Cardiac muscle cell (in vitro differentiated cells and primary cell): ENCODE data around the gene BLID. TPM values are rescaled to one million over a fixed set of nuclear protein-coding genes. Genes with fewer than 3 reads are reported as not detected.

Experiments used
- DNase-seq, 2 donors: peaks; one replicate each; pipeline versions ENCODE4 v3.0.0 to v3.0.0-alpha.2; 2010 to 2017; ENCODE audit warnings: low read depth in 1 of 2, low spot score in 1 of 2
- H3K27ac ChIP-seq: fragments of 200-600 bp; sonication (generic); 2 replicates; pipeline ENCODE4 v1.5.1; 2016
- H3K27me3 ChIP-seq: fragments of 200-600 bp; sonication (generic); 2 replicates; pipeline ENCODE4 v1.6.0; 2016; ENCODE audit warnings: control low read depth
- H3K36me3 ChIP-seq: fragments of 200-600 bp; sonication (generic); 2 replicates; pipeline ENCODE4 v1.5.1; 2016; ENCODE audit warnings: control low read depth
- H3K4me1 ChIP-seq: fragments of 200-600 bp; sonication (generic); 2 replicates; pipeline ENCODE4 v1.8.1; 2017; ENCODE audit warnings: low read depth, mild to moderate bottlenecking, mixed run types
- H3K4me3 ChIP-seq: fragments of 200-600 bp; sonication (generic); 2 replicates; pipeline ENCODE4 v1.5.1; 2016; ENCODE audit warnings: mild to moderate bottlenecking
- H3K9me3 ChIP-seq: fragments of 200-600 bp; sonication (generic); 2 replicates; pipeline ENCODE4 v1.5.1; 2017; ENCODE audit warnings: low read depth, mild to moderate bottlenecking, control low read depth
- CTCF ChIP-seq: IDR thresholded peaks from 2 replicates; pipeline ENCODE4 v1.5.1; 2012; ENCODE audit warnings: low read depth, mild to moderate bottlenecking, low read length
- polyA plus RNA-seq: library from polyadenylated mRNA; unstranded; fragments of >200 nt; fragmentation: Nextera tagmentation; extraction: Ambion mirVana; gene quantifications from 2 replicates; pipeline ENCODE4 v1.2.1, GENCODE V29; 2016
- total RNA-seq: library from RNA; depleted of rRNA; stranded (reverse); fragments of >200 nt; gene quantifications from 2 replicates; pipeline ENCODE4 v1.2.3, GENCODE V29; 2016

The BLID gene
- total and polyA plus RNA-seq, 2 experiments from 2014 or later, result 1.2 to 1.3 TPM

DNA sequence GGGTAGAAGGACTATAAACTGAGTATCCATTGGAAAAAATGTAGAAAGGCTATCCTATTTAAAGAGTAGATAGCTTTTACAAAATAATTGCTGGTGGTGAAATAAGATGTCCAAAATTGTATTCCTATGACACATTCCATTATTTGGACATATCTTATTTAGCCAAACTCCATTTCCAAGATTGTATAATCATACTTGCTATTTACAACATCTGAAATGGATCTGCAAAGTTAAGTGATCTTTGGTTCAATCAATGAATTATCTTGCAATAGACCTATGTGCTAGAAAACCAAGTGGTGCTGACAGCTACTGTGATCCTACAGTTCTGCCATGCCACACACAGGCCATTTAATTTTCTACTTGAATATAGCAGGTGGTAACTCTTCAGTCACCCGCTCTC lies 11.0 kb upstream of the BLID start:
- H3K27ac ChIP-seq, result no peak overlapping the region
- peaks cover 7% of the 10 kb centered on the region for H3K4me1 ChIP-seq
- no peak overlapping the region for H3K4me3 ChIP-seq
- no peaks in the 10 kb centered on the region for H3K36me3 ChIP-seq
- H3K27me3 ChIP-seq, result no peaks in the 10 kb centered on the region
- TF ChIP-seq CTCF, result no peak
- no peak for DNase-seq
- H3K9me3 ChIP-seq, result no peaks in the 10 kb centered on the region

GRCh38 chr11:122126024-122126688 lies 10.1 kb upstream of the BLID start:
- H3K36me3 ChIP-seq, result no peaks in the 10 kb centered on the region
- H3K4me1 ChIP-seq, result peaks cover 7% of the 10 kb centered on the region
- H3K27ac ChIP-seq, result no peak overlapping the region
- no peak for DNase-seq
- no peak overlapping the region for H3K4me3 ChIP-seq
- H3K9me3 ChIP-seq, result no peaks in the 10 kb centered on the region
- no peaks in the 10 kb centered on the region for H3K27me3 ChIP-seq
- no peak for TF ChIP-seq CTCF

DNA sequence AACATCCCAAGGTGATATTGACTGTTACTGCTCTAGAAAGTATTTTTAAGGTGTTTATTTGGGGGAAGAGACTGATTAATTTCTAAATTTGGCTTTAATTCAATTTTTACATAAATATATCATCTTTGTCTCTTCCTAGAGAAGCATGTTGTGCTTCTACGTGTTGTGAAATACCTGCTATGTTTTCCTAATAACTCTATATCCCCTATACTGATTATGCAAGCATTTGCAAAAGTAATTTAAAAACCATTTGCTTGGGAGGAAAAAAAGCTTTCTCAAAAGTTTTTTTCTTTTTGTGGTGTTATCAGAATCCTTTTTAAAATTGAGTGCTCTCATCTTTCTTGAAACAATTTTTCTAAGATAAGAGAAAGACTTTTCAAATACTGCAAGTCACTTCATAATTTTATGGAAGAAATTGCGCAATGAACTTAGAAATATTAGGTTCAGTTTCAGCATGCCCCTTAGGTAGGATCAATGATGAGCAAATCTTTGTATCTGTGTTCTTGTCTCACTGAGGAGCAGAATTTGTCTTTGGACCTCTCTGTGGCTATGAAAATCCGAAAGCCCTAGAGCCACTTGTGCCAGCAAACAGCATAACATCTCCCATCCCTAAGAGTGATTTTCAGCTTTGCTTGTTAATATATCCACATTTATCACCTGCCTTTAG lies 7.4 kb upstream of the BLID start:
- H3K4me3 ChIP-seq, result no peak overlapping the region
- no peaks in the 10 kb centered on the region for H3K36me3 ChIP-seq
- H3K9me3 ChIP-seq, result no peaks in the 10 kb centered on the region
- peaks cover 7% of the 10 kb centered on the region for H3K4me1 ChIP-seq
- no peak for DNase-seq
- H3K27ac ChIP-seq, result no peak overlapping the region
- H3K27me3 ChIP-seq, result no peaks in the 10 kb centered on the region
- TF ChIP-seq CTCF, result no peak

DNA sequence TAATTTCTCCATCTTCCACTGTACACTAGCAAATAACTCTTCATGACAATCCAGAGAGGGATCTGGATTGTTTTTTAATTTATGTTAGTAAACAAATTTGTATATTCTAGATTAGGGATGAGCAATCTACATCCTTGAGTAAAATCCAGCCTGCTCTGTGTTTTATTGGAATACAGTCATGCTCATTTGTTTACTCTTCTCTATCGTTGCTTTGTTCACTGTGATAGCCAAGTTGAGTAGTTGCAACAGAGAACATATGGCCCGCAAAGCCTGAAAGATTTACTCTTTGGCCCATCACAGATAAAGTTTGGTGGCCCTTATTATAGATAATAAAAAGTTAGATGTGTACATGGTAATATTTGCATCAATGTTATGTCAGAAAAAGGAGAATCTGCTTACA lies 6.2 kb upstream of the BLID start:
- Histone ChIP-seq H3K4me3 (no peak overlapping the region), H3K4me1 (peaks cover 7% of the 10 kb centered on the region), H3K27me3 (no peaks in the 10 kb centered on the region), H3K9me3 (no peaks in the 10 kb centered on the region), H3K27ac (no peak overlapping the region), H3K36me3 (no peaks in the 10 kb centered on the region)
- no peak for TF ChIP-seq CTCF
- no peak for DNase-seq

DNA sequence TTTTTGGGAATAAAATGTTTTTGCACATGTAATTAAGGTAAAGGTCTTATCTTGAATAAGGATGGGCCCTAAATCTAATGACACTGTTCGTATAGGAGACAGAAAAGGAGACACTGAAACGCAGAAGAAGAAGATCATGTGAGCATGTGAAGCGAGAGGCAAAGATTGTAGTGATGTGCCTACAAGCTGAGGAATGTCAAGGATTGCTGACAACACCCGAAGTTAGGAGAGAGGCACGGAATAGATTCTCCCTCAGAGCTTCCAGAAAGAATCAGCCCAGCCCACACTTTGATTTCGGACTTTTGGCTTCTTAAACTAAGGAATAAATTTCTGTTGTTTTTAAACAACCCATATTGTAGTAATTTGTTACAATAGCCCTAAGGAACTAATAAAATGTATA lies 4.1 kb upstream of the BLID start:
- no peak for DNase-seq
- no peak for TF ChIP-seq CTCF
- Histone ChIP-seq H3K9me3 (no peaks in the 10 kb centered on the region), H3K27me3 (no peaks in the 10 kb centered on the region), H3K27ac (no peak overlapping the region), H3K36me3 (no peaks in the 10 kb centered on the region), H3K4me1 (peaks cover 2% of the 10 kb centered on the region), H3K4me3 (no peak overlapping the region)
